HG02571 (cell line): ENCODE results near the gene WDFY4.

ENCODE experiments used
- ATAC-seq: cut with Tn5 transposase; IDR thresholded peaks from one replicate; pipeline ENCODE4 v1.9.1; 2021; ENCODE audit warnings: mild to moderate bottlenecking, moderate library complexity; ENCODE audit not compliant: unreplicated experiment

Gene WDFY4

GRCh38 chr10:48790457-48791044, 105.9 kb downstream of the WDFY4 start:
- ATAC-seq = no peak

- no peak for ATAC-seq
These were observed 106.7 kb downstream of the WDFY4 start for GRCh38 chr10:48791267-48791928.

GRCh38 chr10:48792121-48792520, 107.4 kb downstream of the WDFY4 start:
- no peak for ATAC-seq

- ATAC-seq = no peak
These were observed 108.0 kb downstream of the WDFY4 start for GRCh38 chr10:48792687-48793096.

- ATAC-seq = no peak
These were observed 109.4 kb downstream of the WDFY4 start for GRCh38 chr10:48794074-48794473.

- no peak for ATAC-seq
These were observed 112.1 kb downstream of the WDFY4 start for GRCh38 chr10:48796713-48797245.

- ATAC-seq = no peak
These were observed 113.2 kb downstream of the WDFY4 start for GRCh38 chr10:48797830-48798229.

- ATAC-seq = no peak
These were observed 114.0 kb downstream of the WDFY4 start for GRCh38 chr10:48798481-48799254.

GRCh38 chr10:48799341-48800006, 114.8 kb downstream of the WDFY4 start:
- ATAC-seq = no peak

GRCh38 chr10:48800007-48800675, 115.5 kb downstream of the WDFY4 start:
- no peak for ATAC-seq

GRCh38 chr10:48801001-48801421, 116.3 kb downstream of the WDFY4 start:
- no peak for ATAC-seq

- peak; percentile 83 for ATAC-seq
These were observed 118.0 kb downstream of the WDFY4 start for GRCh38 chr10:48802611-48803071.

GRCh38 chr10:48803801-48804584, 119.3 kb downstream of the WDFY4 start:
- no peak for ATAC-seq

GRCh38 chr10:48804740-48805182, 120.1 kb downstream of the WDFY4 start:
- no peak for ATAC-seq

GRCh38 chr10:48805411-48805810, 120.7 kb downstream of the WDFY4 start:
- ATAC-seq = no peak

GRCh38 chr10:48805848-48806247, 121.2 kb downstream of the WDFY4 start:
- ATAC-seq = no peak

GRCh38 chr10:48806342-48806741, 121.7 kb downstream of the WDFY4 start:
- no peak for ATAC-seq

- ATAC-seq = no peak
These were observed 123.3 kb downstream of the WDFY4 start for GRCh38 chr10:48807791-48808470.

- ATAC-seq = no peak
These were observed 124.6 kb downstream of the WDFY4 start for GRCh38 chr10:48809261-48809660.
